Keratinocyte (primary cell): ENCODE results near the gene SLC2A11. TPM values are rescaled to one million over a fixed set of nuclear protein-coding genes. Genes with fewer than 3 reads are reported as not detected.

Source experiments
- DNase-seq: peaks from one replicate; pipeline ENCODE4 v3.0.0-alpha.2; 2011; ENCODE audit warnings: low read depth, missing footprints, low spot score
- FAIRE-seq: peaks from 2 replicates; lab custom pipeline; 2011; peaks lifted over from hg19 to GRCh38; lab: Jason Lieb, UNC
- H2AFZ ChIP-seq: 2 replicates; pipeline ENCODE4 v1.6.0; 2012; ENCODE audit warnings: low read length, control low read depth, inconsistent platforms; ENCODE audit not compliant: control insufficient read depth
- H3K27ac ChIP-seq: 2 replicates; pipeline ENCODE4 v1.5.1; 2011; ENCODE audit warnings: low read length; ENCODE audit not compliant: control insufficient read depth, insufficient read depth
- H3K27me3 ChIP-seq: 3 replicates; pipeline ENCODE4 v1.6.0; 2011; ENCODE audit warnings: low read length; ENCODE audit not compliant: control insufficient read depth, insufficient read depth; ENCODE audit errors: extremely low read depth
- H3K36me3 ChIP-seq, 2 experiments: 2 replicates in 1 of 2; 3 replicates in 1 of 2; pipeline ENCODE4 v1.5.1; 2011; ENCODE audit warnings: low read length in 2 of 2, mild to moderate bottlenecking in 1 of 2; ENCODE audit not compliant: control insufficient read depth in 2 of 2, insufficient read depth in 2 of 2; ENCODE audit errors: extremely low read depth in 1 of 2
- H3K4me1 ChIP-seq: 3 replicates; pipeline ENCODE4 v1.5.1; 2011; ENCODE audit warnings: low read length; ENCODE audit not compliant: control insufficient read depth, insufficient read depth; ENCODE audit errors: extremely low read depth
- H3K4me2 ChIP-seq: 3 replicates; pipeline ENCODE4 v1.6.0; 2011; ENCODE audit warnings: low read depth, low read length; ENCODE audit not compliant: control insufficient read depth, insufficient read depth; ENCODE audit errors: extremely low read depth
- H3K4me3 ChIP-seq, 3 experiments: fragments of 200-600 bp in 1 of 3; sonication (generic) in 1 of 3; 2 replicates in 2 of 3; 3 replicates in 1 of 3; pipeline ENCODE4 v1.5.1; 2011 to 2016; ENCODE audit warnings: low read length in 3 of 3, mild to moderate bottlenecking in 3 of 3, control low read depth in 2 of 3, inconsistent platforms in 1 of 3, low read depth in 1 of 3, mixed read lengths in 1 of 3, mixed run types in 1 of 3, moderate library complexity in 1 of 3; ENCODE audit not compliant: control insufficient read depth in 2 of 3, insufficient read depth in 2 of 3; ENCODE audit errors: extremely low read depth in 1 of 3
- H3K79me2 ChIP-seq: 2 replicates; pipeline ENCODE4 v1.6.0; 2012; ENCODE audit warnings: low read length; ENCODE audit not compliant: control insufficient read depth, insufficient read depth
- H3K9ac ChIP-seq: 3 replicates; pipeline ENCODE4 v1.6.0; 2011; ENCODE audit warnings: low read length; ENCODE audit not compliant: control insufficient read depth, insufficient read depth; ENCODE audit errors: extremely low read depth
- H3K9me1 ChIP-seq: 3 replicates; pipeline ENCODE4 v1.6.0; 2011; ENCODE audit warnings: low read length; ENCODE audit not compliant: control insufficient read depth, insufficient read depth; ENCODE audit errors: extremely low read depth
- H3K9me3 ChIP-seq: 2 replicates; pipeline ENCODE4 v1.5.1; 2012; ENCODE audit warnings: low read depth, low read length; ENCODE audit not compliant: control insufficient read depth
- H4K20me1 ChIP-seq: 3 replicates; pipeline ENCODE4 v1.6.0; 2011; ENCODE audit warnings: low read length; ENCODE audit not compliant: control insufficient read depth, insufficient read depth; ENCODE audit errors: extremely low read depth
- EZH2 ChIP-seq: IDR thresholded peaks from one replicate; pipeline ENCODE4 v1.6.1; 2012; ENCODE audit warnings: inconsistent platforms, mild to moderate bottlenecking, low read length, moderate library complexity
- dilution Hi-C: fragments of 300-500 bp; cut with MboI; formaldehyde crosslinking; loops from one replicate; pipeline ENCODE4 v1.7.0; 2020; ENCODE audit warnings: low sequenced_read_pairs; ENCODE audit not compliant: extremely low pct_ligation_motif_present
- polyA plus RNA-seq, 5 experiments: library from polyadenylated mRNA; depleted of rRNA in 3 of 5; stranded (reverse) in 3 of 5; stranded (forward) in 1 of 5; unstranded in 1 of 5; fragments of >200 nt; gene quantifications; 1 replicate in 1 of 5; 2 replicates in 3 of 5; 3 replicates in 1 of 5; pipeline versions ENCODE4 v1.2.1 to v1.2.3, GENCODE V29; 2011 to 2012; ENCODE audit warnings: missing spikeins in 2 of 5, low read depth in 1 of 5, low replicate concordance in 1 of 5
- TF ChIP-seq, protein P1 (sequence below), 3 experiments: IDR thresholded peaks in 1 of 3; conservative IDR thresholded peaks in 1 of 3; optimal IDR thresholded peaks in 1 of 3; 2 replicates in 2 of 3; 3 replicates in 1 of 3; pipeline versions ENCODE3 to v1.5.1; 2011; ENCODE audit warnings: low read length in 3 of 3, mild to moderate bottlenecking in 3 of 3, moderate library complexity in 2 of 3, control low read depth in 1 of 3, inconsistent platforms in 1 of 3; ENCODE audit not compliant: insufficient read depth in 2 of 3; ENCODE audit errors: extremely low read depth in 1 of 3

SLC2A11 gene
- polyA plus RNA-seq, 1 donor (not counting 4 experiments of a cell fraction or from before 2014, with no cell fraction given) = 6.0 TPM

DNA sequence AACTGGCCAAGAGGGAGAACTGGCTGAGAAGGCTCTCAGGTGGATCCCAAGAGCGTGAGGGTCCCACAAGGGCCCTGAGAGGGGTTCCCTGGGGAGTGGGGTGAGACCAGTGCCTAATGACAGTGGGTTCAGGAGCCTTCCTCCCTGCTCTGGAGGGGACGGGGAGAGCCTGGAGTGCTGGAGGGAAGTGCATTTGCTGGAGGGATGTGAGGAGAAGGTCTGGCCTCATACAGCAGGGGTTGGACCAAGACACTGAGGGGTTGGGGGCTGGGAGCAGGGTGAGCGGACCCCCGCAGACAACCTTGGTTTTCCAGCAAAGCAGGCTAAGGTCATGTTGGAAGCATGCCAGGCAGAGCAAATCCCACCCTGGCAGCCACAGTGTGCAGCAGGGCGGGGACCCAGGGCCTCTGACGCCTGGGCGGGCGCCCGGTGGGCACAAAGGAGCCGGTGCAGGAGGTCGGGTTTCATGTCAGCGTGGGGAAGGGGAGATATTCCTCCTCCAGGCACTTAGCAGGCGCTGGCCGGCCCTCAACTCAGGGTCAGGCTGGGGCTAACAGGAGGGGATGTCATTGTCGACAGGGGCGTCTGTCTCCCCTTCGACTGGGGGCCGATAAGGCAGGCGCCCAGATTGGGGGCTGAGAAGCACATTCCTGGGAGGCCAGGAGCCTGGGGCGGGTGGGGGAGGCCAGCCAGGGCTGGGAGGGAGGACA lies 15.8 kb upstream of the SLC2A11 start:
- Histone ChIP-seq H4K20me1 (no peaks in the 10 kb centered on the region), H2AFZ (no peak overlapping the region), H3K9me1 (no peaks in the 10 kb centered on the region), H3K4me2 (no peak overlapping the region), H3K9me3 (no peaks in the 10 kb centered on the region), H3K27ac (no peak overlapping the region), H3K36me3 (no peaks in the 10 kb centered on the region), H3K4me3 (no peak overlapping the region), H3K79me2 (no peaks in the 10 kb centered on the region), H3K4me1 (peaks cover 17% of the 10 kb centered on the region), H3K9ac (no peak overlapping the region), H3K27me3 (peaks cover 4% of the 10 kb centered on the region)
- FAIRE-seq (no peak), DNase-seq (no peak)
- TF ChIP-seq EZH2 = no peak
- TF ChIP-seq, protein P1, sequence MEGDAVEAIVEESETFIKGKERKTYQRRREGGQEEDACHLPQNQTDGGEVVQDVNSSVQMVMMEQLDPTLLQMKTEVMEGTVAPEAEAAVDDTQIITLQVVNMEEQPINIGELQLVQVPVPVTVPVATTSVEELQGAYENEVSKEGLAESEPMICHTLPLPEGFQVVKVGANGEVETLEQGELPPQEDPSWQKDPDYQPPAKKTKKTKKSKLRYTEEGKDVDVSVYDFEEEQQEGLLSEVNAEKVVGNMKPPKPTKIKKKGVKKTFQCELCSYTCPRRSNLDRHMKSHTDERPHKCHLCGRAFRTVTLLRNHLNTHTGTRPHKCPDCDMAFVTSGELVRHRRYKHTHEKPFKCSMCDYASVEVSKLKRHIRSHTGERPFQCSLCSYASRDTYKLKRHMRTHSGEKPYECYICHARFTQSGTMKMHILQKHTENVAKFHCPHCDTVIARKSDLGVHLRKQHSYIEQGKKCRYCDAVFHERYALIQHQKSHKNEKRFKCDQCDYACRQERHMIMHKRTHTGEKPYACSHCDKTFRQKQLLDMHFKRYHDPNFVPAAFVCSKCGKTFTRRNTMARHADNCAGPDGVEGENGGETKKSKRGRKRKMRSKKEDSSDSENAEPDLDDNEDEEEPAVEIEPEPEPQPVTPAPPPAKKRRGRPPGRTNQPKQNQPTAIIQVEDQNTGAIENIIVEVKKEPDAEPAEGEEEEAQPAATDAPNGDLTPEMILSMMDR (optimal IDR thresholded peaks at IDR 0.05 in 1 of 3, IDR thresholded peaks at IDR 0.05 in 1 of 3, conservative IDR thresholded peaks at IDR 0.05 in 1 of 3; ENCODE audit: extremely low read depth in 1 of 3, insufficient read depth in 2 of 3, low read length in 3 of 3) = no peak
- dilution Hi-C loops = no loop called here

DNA sequence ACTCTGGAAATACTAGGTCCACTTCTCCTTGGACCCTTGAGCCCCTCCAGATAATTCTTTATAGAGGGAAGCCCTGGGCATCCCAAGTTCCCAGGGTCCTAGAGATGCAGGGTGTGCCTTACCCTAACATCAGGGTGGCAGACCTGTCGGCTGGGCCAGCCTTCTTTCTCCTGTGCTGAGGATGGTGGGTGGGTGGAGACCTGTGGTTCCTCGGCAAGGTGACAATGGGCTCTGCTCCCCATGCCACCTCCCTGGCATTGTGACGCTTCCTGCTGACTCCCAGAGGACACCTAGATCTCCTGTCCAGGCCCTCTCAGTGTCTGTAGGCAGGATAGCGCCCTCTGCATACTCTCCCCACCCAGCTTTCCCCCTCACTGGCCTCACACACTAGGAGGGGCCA lies 15.1 kb upstream of the SLC2A11 start:
- no peak overlapping the region for H3K4me2 ChIP-seq
- TF ChIP-seq, protein P1 (optimal IDR thresholded peaks at IDR 0.05 in 1 of 3, IDR thresholded peaks at IDR 0.05 in 1 of 3, conservative IDR thresholded peaks at IDR 0.05 in 1 of 3; ENCODE audit: extremely low read depth in 1 of 3, insufficient read depth in 2 of 3, low read length in 3 of 3) = no peak
- no peak for TF ChIP-seq EZH2
- no peak for DNase-seq
- no peak overlapping the region for H3K4me3 ChIP-seq
- no peaks in the 10 kb centered on the region for H3K36me3 ChIP-seq
- H3K79me2 ChIP-seq = no peaks in the 10 kb centered on the region
- peaks cover 4% of the 10 kb centered on the region for H3K27me3 ChIP-seq
- H3K27ac ChIP-seq = no peak overlapping the region
- no peak for FAIRE-seq
- H3K9me1 ChIP-seq = no peaks in the 10 kb centered on the region
- H3K9ac ChIP-seq = no peak overlapping the region
- peaks cover 18% of the 10 kb centered on the region for H3K4me1 ChIP-seq
- H4K20me1 ChIP-seq = no peaks in the 10 kb centered on the region
- no peaks in the 10 kb centered on the region for H3K9me3 ChIP-seq
- dilution Hi-C loops = no loop called here
- H2AFZ ChIP-seq = no peak overlapping the region
